ENCODE data around the gene JOSD2.

The JOSD2 gene

DNA sequence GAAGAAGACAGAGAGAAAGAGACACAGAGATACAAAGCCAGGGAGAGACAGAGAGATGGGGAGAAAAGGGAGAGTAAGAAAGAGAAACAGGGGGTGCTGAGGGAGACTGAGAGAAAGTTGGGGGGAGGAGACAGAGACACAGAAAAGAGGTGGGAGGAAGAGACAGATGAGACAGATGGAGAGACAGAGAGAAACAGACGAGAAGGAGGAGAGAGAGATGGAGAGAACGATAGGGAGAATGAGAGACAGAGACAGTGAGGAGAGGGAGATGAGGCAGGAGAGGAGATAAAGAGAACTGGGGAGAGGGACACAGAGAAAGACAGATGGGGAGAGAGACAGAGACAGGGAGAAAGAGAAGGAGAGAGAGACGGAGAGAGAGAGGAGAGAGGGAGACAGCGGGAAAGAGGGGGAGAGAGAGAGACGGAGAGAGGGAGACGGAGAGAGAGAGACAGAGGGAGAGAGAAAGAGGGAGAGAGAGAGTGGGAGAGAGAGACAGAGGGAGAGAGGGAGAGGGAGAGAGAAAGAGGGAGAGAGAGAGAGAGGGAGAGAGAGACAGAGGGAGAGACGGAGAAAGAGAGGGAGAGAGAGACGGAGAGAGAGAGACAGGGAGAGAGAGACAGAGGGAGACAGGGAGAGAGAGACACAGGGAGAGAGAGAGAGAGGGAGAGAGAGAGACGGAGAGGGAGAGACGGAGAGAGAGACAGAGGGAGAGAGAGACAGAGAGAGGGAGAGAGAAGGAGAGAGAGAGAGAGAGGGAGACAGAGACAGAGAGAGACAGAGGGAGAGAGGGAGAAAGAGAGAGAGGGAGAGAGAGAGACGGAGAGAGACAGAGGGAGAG, 12.6 kb downstream of the JOSD2 start:
- no peak for ATAC-seq (replicated peaks)
- H3K4me3 Mint-ChIP-seq = no peak overlapping the region
- H3K4me1 Mint-ChIP-seq = no peaks in the 10 kb centered on the region
- no peak overlapping the region for H3K27ac Mint-ChIP-seq
- no peak for DNase-seq
- H3K27me3 Mint-ChIP-seq = no peaks in the 10 kb centered on the region
- H3K9me3 Mint-ChIP-seq = no peaks in the 10 kb centered on the region
- H3K36me3 Mint-ChIP-seq = peaks cover 7 to 20% of the 10 kb centered on the region in 2 donors

DNA sequence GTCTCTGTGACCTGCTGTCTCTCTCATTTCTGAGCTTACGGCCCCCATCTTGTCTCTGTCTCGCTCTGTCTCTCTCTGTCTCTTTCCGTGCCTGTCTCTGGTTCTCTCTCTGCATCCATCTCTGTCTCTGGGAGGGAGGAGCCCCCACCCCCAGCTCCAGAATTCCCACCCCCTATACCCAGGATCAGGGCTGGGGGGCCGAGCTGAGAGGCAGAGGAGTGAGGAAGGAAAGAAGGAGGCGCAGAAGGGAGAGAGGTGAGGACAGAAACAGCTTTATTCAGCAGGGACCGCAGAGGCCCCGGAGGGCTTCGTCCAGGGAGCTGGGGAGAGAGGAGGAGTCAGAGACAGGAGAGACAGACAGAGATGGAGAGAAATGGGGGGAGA, 14.0 kb downstream of the JOSD2 start:
- no peak for DNase-seq
- peaks cover 4 to 5% of the 10 kb centered on the region in 2 donors for H3K4me1 Mint-ChIP-seq
- no peak overlapping the region for H3K27ac Mint-ChIP-seq
- no peak overlapping the region for H3K4me3 Mint-ChIP-seq
- H3K9me3 Mint-ChIP-seq = no peaks in the 10 kb centered on the region
- no peak for ATAC-seq (replicated peaks)
- peaks cover 9 to 23% of the 10 kb centered on the region in 2 donors for H3K36me3 Mint-ChIP-seq
- H3K27me3 Mint-ChIP-seq = peaks cover 0 to 5% of the 10 kb centered on the region in 2 donors

DNA sequence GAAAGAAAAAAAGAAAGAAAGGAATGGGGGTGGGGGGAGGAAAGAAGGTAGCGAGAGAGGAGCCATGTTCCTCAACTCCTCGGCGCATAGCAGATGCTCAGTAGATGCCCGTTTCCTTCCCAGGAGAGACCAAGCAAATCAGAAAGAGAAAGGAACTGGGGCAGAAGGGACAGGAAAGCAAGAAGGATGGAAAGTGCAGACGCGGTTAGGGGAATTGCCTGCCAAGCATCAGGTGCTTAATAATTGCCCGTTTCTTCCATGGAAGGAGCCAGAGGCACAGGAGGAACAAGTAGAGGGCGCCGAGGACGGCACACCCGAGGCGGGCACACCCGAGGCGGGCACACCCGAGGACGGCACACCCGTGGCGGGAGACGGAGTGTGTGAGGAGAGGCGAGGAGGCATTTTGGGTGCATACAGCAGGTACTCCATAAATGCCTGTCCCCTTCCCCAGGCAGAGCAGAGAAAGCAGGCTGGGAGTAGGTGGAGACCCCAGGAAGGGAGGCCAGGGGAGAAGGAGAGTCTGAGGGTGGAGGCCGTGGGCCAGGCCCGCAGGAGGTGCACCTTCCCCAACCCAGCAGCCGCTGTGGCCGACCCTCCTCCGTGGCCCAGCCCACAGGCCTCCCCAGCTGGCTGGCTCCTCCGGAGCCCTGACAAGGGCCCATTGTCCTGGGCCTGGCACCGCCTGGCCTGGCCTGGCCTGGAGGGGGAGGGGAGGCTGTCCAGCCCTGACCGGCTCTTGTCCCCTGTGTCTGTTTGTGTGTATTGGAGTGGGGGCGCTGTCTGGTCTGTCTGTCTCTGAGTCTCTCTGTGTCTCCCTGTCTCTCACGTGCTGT, 14.6 kb downstream of the JOSD2 start:
- Mint-ChIP-seq H3K27me3 (peaks cover 6 to 11% of the 10 kb centered on the region in 2 donors), H3K4me3 (no peak overlapping the region), H3K4me1 (peaks cover 11 to 12% of the 10 kb centered on the region in 2 donors), H3K9me3 (no peaks in the 10 kb centered on the region), H3K36me3 (peaks cover 9 to 19% of the 10 kb centered on the region in 2 donors), H3K27ac (no peak overlapping the region)
- DNase-seq (no peak), ATAC-seq (replicated peaks) (no peak)

DNA sequence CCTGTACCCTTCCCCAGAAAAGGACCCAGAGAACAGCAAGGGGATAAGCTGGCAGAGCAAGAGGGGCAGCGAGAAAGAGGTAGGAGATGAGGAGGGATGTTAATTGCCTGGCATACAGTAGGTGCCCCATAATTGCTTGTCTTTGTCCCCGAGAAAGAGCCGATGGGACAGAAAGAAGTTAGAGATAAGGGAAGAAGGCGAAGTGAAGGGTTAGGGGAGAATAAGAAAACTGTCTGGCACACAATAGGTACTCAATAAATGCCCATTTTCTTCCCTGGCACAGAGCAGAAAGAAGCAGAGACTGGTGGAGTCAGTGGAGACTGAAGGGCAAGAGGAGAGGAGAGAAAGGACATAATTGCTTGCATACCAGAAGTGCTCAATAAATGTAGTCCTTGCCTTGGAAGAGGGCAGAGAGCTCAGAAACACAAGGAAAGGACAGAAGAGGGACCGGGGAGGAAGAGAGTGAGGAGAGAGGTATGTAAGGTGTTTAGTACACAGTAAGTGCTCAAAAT, 15.9 kb downstream of the JOSD2 start:
- ATAC-seq (replicated peaks) = no peak
- Mint-ChIP-seq H3K4me1 (peaks cover 21 to 22% of the 10 kb centered on the region in 2 donors), H3K4me3 (no peak overlapping the region), H3K27me3 (peaks cover 8 to 14% of the 10 kb centered on the region in 2 donors), H3K27ac (no peak overlapping the region), H3K36me3 (peaks cover 15 to 26% of the 10 kb centered on the region in 2 donors), H3K9me3 (no peaks in the 10 kb centered on the region)
- no peak for DNase-seq

DNA sequence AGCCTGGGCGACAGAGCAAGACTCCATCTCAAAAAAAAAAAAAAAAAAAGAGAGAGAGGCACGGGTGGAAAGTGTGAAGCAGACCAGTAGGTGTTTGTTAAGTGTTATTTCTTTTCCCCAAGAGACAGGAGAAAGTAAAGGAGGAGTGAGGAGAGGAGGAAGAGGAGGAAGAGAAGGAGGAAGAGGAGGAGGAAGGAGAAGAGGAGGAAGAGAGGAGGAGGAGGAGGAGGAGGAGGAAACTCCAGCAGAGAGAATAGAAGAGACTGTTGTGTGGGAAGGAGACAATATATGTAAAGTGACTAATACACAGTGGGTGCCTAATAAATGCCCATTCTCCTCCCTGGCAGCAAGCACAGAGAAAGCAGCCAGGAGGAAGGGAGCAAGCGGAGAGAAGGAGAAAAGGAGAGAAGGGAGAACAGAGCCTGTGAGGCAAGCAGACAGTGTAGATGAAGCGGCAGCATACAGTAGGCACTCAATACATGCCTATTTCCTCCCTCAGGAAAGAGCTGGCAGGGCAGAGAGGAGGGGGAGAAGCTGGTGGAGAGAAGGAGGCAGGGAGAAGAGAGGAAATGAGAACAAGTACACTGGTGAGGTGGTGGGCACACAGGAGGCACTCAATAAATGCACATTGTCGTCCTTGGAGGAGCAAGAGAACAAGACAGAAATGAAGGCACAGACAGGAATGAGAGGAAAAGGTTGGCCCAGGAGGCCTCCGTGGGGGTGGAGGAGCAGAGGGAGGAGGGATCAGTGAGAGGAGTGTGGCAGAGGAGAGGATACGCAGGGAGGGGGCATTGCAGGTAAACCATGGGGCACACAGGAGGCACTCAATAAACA, 16.6 kb downstream of the JOSD2 start:
- Mint-ChIP-seq H3K36me3 (peaks cover 19 to 31% of the 10 kb centered on the region in 2 donors), H3K27me3 (peaks cover 8 to 14% of the 10 kb centered on the region in 2 donors), H3K9me3 (no peaks in the 10 kb centered on the region), H3K4me3 (no peak overlapping the region), H3K4me1 (peaks cover 22 to 23% of the 10 kb centered on the region in 2 donors), H3K27ac (no peak overlapping the region)
- ATAC-seq (replicated peaks) (no peak), DNase-seq (no peak)

DNA sequence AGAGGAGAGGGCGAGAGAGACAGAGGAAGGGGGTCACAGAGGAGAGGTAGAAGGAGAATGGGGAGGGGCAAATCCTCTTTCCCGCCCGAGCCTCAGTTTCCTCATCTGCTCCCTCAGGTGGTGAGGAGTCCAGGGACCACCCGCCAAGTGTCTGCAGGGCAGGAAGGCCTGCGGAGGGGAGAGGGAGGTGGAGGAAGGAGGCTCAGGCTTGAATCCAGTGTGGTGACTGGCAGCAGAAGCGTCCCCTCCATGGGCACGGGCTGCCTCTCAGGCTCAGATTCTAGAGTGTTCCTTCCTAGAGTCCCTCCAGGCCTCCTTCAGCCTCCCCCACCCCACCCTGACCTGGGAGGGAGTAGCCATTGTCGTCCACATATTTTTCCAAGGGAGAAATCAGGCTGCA, 17.8 kb downstream of the JOSD2 start:
- H3K9me3 Mint-ChIP-seq = no peaks in the 10 kb centered on the region
- H3K36me3 Mint-ChIP-seq = peaks cover 25 to 42% of the 10 kb centered on the region in 2 donors
- DNase-seq (no peak), ATAC-seq (replicated peaks) (no peak)
- H3K4me1 Mint-ChIP-seq = peaks cover 27 to 30% of the 10 kb centered on the region in 2 donors
- H3K27me3 Mint-ChIP-seq = peaks cover 8 to 14% of the 10 kb centered on the region in 2 donors
- H3K27ac Mint-ChIP-seq = no peak overlapping the region
- no peak overlapping the region for H3K4me3 Mint-ChIP-seq

DNA sequence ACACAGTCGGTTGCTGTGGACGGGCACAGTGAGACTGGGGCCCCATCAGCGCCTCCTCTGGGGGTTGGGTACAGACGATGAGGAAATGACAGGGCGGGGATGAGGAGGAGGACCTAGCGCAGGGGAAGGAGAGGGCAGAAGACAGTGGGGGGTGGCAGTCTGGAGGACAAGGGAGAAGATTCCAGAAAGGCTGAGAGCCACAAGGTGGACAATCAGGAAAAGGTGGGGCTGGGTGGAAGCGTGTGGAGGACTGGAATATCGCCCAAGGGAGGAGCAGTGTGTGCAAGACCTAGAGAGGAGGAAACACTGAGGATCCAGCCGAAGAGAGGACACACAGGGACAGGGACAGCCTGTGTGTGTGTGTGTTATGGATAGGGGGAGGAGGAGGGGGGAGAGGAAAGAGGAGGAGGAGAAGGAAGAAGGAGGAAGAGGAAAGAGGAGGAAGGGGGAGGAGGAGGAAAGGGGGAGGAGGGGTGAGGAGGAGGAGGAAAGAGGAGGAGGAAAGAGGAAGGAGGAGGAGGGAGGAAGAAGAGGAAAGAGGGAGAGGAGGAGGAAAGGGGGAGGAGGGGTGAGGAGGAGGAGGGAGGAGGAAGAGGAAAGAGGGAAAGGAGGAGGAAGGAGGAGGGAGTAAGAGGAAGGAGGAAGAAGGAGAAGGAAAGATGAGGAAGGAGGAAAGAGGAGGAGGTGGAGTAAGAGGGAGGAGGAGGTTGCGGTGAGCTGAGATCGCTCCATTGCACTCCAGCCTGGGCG, 18.5 kb downstream of the JOSD2 start:
- Mint-ChIP-seq H3K9me3 (no peaks in the 10 kb centered on the region), H3K27ac (peak overlapping the region; percentile 33), H3K27me3 (peaks cover 8 to 18% of the 10 kb centered on the region in 2 donors), H3K36me3 (peaks cover 25 to 46% of the 10 kb centered on the region in 2 donors), H3K4me3 (no peak overlapping the region), H3K4me1 (peaks cover 33 to 35% of the 10 kb centered on the region in 2 donors)
- DNase-seq (no peak), ATAC-seq (replicated peaks) (peak; percentile 86 to 91)

DNA sequence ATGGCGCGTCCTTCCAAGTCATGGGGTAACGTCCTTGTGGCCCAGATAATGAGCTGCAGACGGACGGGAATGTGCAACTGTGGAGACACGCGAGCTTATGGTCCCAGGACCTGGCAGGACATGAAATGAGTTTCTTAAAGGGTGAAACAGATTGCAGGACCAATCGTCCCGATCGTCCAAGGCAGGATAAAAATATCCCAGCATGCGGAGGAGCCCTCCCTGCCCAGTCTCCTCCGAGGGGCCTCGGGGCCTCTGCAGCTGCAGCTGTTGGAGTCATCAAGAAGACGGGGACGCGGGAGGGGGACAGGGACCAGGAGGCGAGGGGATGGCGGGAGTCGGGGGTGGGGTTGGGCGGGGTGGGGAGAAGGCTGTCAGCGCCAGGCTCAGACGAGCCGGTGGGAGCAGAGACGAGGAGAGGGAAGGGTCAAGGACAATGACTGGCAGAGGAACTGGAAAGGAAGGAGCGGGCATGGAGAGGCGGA, 20.0 kb downstream of the JOSD2 start:
- Mint-ChIP-seq H3K4me1 (peaks cover 38 to 43% of the 10 kb centered on the region in 2 donors), H3K27ac (peak overlapping the region; percentile 1), H3K9me3 (peaks cover 0 to 1% of the 10 kb centered on the region in 2 donors), H3K27me3 (peaks cover 8 to 18% of the 10 kb centered on the region in 2 donors), H3K4me3 (no peak overlapping the region), H3K36me3 (peaks cover 33 to 53% of the 10 kb centered on the region in 2 donors)
- no peak for ATAC-seq (replicated peaks)
- no peak for DNase-seq

DNA sequence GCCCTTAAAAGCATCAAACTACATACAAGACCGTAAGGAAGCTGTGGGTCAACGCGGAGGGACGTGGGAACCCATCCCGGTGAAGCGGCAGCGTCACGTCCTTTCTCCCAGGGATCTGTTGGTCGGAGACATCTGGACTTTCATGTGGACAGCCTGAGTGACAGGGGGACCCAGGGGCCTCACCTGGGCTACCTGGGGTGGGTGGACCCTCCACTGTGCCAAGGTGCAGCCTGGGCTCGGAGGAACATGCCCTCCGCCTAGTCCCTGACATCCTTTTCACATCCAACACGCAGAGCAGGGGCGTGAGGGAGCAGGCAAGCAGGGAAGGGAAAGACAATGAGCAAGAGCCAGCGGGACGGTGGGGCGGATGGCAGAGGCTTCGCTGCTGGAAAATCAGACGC, 20.6 kb downstream of the JOSD2 start:
- DNase-seq = no peak
- H3K27me3 Mint-ChIP-seq = peaks cover 8 to 18% of the 10 kb centered on the region in 2 donors
- H3K27ac Mint-ChIP-seq = no peak overlapping the region
- ATAC-seq (replicated peaks) = no peak
- peaks cover 37 to 56% of the 10 kb centered on the region in 2 donors for H3K36me3 Mint-ChIP-seq
- H3K4me1 Mint-ChIP-seq = peaks cover 40 to 46% of the 10 kb centered on the region in 2 donors
- H3K9me3 Mint-ChIP-seq = peaks cover 0 to 1% of the 10 kb centered on the region in 2 donors
- H3K4me3 Mint-ChIP-seq = no peak overlapping the region

DNA sequence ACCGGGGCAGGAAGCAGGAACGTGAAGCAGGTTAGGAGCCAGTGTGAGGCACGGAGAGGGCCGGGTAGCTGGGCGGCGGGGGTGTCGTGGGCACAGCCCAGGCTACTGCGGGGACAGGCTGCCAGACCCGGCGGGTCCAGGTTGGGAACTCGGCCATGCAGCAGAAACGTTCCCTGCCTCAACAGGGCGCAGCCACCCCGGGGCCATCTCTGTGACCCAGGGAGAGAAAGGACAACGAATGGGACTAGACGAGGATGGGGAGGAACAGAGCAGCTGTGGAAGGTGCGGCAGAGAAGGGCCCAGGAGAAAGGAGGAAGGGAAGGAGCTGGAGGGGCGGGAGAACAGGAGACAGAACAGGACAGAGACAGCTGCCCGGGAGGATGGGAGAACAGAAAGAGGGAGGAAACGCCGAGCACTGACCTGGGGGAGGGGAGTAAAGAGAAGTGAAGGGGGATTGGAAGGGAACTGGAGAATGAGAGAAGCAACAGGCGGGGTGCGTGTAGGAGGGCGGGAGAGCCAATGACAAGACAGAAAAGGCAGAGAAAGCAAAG, 21.5 kb downstream of the JOSD2 start:
- ATAC-seq (replicated peaks) = no peak
- Mint-ChIP-seq H3K9me3 (peaks cover 0 to 1% of the 10 kb centered on the region in 2 donors), H3K36me3 (peaks cover 44 to 53% of the 10 kb centered on the region in 2 donors), H3K4me3 (no peak overlapping the region), H3K27ac (no peak overlapping the region), H3K27me3 (peaks cover 8 to 18% of the 10 kb centered on the region in 2 donors), H3K4me1 (peaks cover 40 to 50% of the 10 kb centered on the region in 2 donors)
- no peak for DNase-seq

DNA sequence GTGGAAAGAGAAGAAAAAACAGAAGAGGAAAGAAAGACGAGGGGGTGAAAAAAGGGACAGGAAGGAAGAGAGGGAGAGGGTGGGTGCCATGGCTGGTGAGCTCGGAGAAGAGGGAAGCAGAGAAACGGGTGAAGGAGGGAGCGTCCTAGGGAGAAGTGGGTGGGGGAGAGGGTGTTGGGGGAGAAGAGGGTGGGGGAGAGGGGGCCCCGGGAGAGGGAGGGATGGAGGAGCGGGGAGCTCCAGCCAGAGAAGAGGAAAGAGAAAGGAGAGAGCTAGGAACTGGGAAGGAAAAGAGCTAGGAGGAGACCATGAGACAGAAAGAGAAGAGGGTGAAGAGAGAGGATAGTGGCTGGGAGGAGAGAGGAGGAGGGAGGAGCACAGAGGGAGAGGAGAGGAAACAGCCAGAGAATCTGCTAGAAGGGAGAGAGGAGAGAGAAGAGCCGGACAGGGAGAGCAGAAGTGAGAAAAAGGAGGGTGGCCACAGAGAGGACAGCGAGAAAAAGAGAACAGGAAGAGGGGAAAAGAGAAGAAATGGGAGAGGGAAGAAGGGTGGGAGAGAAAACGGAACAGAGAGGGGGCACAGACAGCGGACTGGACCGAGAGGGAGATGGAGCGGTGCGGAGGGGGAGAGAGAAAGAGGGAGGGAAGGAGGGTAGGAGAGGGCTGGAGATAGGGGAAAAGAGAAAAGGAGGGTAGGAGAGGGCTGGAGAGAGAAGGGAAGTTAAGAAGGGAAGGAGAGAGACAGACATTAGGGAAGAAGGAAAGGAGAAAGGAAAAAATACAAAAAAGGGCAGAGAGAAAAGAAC, 22.4 kb downstream of the JOSD2 start:
- H3K27me3 Mint-ChIP-seq = peaks cover 8 to 18% of the 10 kb centered on the region in 2 donors

DNA sequence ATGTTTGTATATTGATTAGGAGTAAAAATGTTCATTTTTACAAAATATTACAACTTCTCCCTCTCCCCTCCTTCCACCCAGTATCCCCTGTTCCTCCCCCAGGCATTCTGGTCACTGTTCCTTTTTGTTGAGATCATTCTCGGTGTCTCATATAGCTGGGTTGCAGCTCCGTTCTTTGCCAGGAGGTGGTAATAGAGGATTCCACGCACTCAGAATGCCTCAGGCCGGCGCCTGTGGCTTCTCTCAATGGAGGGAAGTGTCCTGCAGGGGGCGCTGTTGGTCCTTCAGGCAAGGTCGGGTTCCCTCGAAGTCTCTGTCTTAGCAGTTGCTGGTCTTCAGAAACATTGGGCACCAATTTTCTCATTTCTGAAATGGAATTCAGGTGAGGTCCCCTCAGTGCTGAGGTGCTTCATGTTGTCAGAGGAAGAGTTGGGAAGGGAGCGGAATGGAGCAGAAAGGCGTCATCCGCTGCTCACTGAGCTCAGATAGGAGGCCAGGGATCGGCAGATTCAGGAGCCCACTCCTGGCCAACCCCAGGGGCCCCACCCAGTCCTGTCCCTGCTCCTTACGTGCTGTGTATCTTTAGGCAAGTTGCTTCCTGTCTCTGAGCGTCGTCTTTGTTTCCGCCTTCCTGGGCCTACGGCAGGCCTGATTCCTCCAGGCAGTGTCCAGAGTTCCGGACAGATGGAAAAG, 24.0 kb downstream of the JOSD2 start:
- Mint-ChIP-seq H3K27ac (peak overlapping the region; percentile 20), H3K27me3 (peaks cover 7 to 12% of the 10 kb centered on the region in 2 donors), H3K4me3 (no peak overlapping the region), H3K36me3 (peaks cover 49 to 61% of the 10 kb centered on the region in 2 donors), H3K9me3 (peaks cover 0 to 1% of the 10 kb centered on the region in 2 donors), H3K4me1 (peaks cover 35 to 44% of the 10 kb centered on the region in 2 donors)
- ATAC-seq (replicated peaks) = peak; percentile 62 to 67
- DNase-seq = peak; percentile 39

More for the DNA sequence above, 22.4 kb downstream of the JOSD2 start:
- no peak overlapping the region for H3K4me3 Mint-ChIP-seq
- ATAC-seq (replicated peaks) = no peak
- peak overlapping the region; percentile 21 for H3K27ac Mint-ChIP-seq
- DNase-seq = no peak
- H3K9me3 Mint-ChIP-seq = peaks cover 0 to 1% of the 10 kb centered on the region in 2 donors
- H3K36me3 Mint-ChIP-seq = peaks cover 41 to 50% of the 10 kb centered on the region in 2 donors
- H3K4me1 Mint-ChIP-seq = peaks cover 40 to 50% of the 10 kb centered on the region in 2 donors
